HG03139 (cell line): Measurements from ENCODE around the gene BTN3A1.
A peak's percentile ranks its signal among the peaks of the same experiment; 100 is the strongest.
"Not testable (repeated sequence)": the region's sequence is repeated elsewhere in the genome, so short reads cannot be mapped to it uniquely, and the experiment has no call there.

ENCODE experiments used
- ATAC-seq: cut with Tn5 transposase; IDR thresholded peaks from one replicate; pipeline ENCODE4 v1.9.1; 2021; ENCODE audit not compliant: unreplicated experiment

The BTN3A1 gene

DNA sequence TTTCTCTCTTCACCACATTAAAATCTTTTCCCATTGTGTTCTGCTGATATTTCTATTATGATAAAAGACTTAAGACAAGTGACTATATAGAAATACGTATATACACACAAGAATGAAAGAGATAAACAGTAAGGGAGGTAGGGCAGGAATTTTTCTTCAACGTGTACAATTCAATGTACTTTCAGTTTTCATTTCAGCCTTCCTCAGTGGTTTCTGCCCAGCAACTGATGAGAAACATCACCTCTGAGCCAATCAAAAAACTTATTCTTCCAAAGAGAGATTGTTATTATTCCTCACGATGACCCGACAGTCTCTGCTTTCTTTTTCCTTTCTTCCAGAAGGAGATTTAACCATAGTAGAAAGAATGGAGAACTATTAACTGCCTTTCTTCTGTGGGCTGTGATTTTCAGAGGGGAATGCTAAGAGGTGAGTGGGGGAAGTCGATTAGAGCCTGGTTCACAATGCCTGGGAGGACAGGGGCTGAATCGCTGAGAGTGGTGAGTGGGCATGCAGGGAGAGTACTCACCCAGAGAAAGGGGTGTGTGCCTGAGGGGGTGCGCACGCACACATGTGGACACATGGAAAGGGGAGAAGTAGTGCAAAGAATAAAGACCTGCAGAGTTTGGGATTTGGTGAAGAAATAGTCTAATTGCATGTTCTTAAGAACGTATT lies at the start of gene BTN3A1:
Gene BTN3A1, plus strand, starts transcription at position 289 of the 672 bp plus-strand sequence. CDS start 3,289 bp downstream, outside the sequence.
- ATAC-seq = peak; percentile 84

DNA sequence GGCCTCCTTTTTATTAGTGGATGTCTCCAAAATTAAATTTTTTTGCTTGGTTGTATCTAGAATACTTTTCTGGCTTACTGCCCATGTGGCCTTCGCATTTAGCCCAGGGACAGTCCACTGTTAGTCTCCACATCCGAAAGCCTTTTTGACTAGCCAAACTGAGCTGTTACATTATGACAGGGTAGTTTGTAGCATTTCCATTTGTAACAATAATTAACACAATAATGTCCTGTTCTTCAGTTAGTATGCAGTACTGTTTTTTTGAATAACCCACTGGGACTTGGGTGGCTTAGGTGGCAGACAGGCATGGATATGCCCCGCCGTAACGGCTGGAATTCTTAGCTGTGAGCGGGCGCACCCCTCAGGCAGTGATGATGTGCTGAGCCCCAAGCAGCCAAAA lies 49.8 kb upstream of the BTN3A1 start:
- ATAC-seq = no peak

DNA sequence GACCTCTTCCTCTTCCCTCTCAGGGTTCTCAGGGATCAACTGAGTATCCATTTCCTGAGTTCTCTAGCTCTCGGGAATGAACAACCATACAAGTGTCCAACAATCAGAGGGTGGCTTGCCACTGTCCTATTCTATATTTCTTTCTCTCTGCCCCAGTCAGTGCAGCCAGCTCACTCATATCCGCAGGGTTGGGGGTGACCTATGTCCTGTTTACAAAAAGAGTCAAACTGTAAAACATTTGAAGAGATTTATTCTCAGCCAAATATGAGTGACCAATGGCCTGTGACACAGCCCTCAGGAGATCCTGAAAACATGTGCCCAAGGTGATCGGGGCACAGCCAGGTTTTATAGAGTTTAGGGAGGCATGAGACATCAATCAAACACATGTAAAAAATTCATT lies 47.9 kb upstream of the BTN3A1 start:
- no peak for ATAC-seq

GRCh38 chr6:26355366-26355765 lies 46.7 kb upstream of the BTN3A1 start:
- no peak for ATAC-seq

DNA sequence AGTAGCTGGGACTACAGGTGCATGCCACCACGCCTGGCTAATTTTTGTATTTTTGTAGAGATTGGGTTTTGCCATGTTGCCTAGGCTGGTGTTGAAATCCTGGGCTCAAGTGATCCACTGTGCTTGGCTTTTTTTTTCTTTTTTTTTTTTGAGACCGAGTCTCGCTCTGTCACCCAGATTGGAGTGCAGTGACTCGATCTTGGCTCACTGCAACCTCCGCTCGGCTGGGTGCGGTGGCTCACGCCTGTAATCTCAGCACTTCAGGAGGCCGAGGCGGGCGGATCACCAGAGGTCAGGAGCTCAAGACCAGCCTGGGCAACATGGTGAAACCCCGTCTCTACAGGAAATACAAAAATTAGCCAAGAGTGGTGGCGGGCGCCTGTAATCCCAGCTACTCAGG lies 44.5 kb upstream of the BTN3A1 start:
- not testable (repeated sequence) for ATAC-seq

GRCh38 chr6:26358511-26358981 lies 43.5 kb upstream of the BTN3A1 start:
- no peak for ATAC-seq

GRCh38 chr6:26359765-26360164 lies 42.3 kb upstream of the BTN3A1 start:
- ATAC-seq = no peak

- peak; percentile 38 for ATAC-seq
Observed at GRCh38 chr6:26360451-26361416, 41.3 kb upstream of the BTN3A1 start.

GRCh38 chr6:26361544-26361943 lies 40.5 kb upstream of the BTN3A1 start:
- no peak for ATAC-seq

GRCh38 chr6:26362093-26362835 lies 39.8 kb upstream of the BTN3A1 start:
- ATAC-seq = no peak

- ATAC-seq = no peak
Observed at GRCh38 chr6:26362836-26363220, 39.2 kb upstream of the BTN3A1 start.

DNA sequence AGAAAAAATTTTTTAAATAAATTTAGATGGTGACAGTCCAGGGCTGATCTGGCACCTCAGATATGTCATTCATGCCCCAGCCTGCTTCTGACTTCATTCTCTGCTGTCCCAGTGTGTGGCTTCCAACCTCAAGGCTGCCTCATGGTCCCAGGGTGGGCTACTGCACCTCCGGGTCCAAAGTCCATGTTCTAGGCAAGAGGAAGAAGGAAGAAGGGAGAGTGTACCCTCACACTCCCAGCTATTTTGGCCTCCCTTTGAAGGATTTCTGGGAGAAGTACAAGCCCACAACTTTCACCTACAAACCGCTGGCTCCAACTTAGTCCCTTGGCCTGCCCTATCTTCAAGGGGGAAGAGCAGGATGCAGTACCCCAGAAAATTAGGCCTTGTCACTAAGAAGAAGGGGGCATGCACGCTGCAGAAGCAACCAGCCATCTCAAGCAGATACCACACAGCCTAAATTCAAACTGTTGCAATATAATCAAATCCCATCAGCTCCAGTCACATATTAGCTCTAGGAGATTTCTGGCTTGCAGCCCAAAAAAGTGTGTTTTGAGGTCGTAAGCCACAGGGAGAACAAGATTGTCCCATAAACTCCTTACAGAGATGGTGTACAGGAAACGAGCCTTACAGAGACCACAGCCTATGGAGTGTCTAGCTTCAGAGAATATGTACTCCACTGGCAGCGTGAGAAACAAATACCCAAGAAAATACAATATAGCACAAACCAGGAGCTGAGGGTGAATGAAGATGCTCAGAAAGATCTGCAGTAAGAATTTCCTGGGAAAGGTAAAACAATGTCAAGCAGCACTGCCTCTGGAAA lies 38.0 kb upstream of the BTN3A1 start:
- no peak for ATAC-seq

GRCh38 chr6:26365633-26365995 lies 36.5 kb upstream of the BTN3A1 start:
- no peak for ATAC-seq

DNA sequence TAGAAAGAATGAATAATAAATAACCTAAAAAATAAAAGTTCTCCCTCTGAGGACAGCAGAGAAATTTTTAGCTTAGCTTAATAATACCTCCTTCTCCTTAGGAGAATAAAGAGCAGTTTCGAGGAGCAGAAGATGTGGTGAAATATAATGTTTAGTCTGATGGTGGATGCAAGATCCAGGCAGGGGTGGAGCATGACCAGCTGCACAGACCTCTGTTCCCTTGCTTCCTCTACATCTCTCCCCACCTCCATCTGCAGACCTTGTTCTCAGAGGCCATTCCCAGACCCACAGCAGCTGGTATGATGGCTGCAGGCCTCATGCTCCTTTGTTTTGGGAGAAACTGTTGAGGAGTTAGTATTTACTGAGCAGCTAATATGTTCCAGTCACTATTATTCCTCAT lies 35.6 kb upstream of the BTN3A1 start:
- ATAC-seq = no peak

DNA sequence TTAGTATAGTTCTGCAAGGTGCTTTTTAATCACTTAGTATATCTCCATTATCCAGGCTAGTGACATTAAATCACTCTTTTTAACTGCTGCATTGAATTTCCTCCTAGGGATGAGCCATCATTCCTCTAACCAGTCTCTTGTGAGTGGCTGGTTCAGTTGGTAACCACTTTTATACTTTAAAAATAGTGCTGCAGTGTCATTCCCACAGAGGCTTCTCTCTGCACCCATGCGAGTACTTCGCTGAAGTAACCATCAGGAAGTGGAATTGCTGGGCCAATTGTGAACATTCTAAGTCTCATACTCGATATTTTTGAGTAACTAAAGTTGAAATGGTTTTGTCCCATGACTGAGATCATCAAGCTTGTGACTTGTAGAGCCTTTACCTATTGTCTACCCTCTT lies 35.0 kb upstream of the BTN3A1 start:
- no peak for ATAC-seq

DNA sequence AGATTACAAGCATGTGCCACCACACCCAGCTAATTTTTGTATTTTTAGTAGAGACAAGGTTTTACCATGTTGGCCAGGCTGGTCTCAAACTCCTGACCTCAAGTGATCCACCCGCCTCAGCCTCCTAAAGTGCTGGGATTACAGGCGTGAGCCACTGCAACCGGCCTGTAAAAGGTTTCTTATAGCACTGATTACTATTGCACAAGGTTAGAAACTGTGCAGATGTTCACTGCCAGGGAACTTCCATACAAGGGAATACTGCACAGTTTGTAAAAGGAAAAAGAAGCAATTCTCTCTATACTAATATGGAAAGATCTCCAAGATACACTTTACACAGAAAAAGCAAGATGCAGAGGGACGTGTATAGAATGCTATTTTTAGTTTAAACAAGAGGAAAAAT lies 30.3 kb upstream of the BTN3A1 start:
- not testable (repeated sequence) for ATAC-seq

GRCh38 chr6:26372308-26373144 lies 29.5 kb upstream of the BTN3A1 start:
- ATAC-seq = no peak

DNA sequence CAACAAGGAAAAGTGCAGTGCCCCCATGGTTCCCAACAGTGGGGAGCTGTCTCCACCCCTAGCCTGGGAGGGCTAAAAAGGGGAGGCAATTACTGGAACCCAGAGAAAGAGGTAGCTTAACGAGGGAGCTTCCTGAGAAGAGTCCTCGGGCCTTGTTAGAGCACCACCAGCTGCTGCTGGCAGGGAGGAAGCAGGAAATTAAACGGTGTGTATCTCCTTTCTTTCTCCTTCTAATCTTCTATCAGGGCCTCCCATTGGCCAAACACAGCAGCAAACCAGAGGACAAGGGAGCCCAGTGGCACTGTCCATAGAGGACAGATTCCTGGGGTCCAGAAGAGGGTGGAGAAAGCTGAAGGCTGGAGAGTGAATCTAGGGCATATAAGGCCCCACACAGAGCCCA lies 26.8 kb upstream of the BTN3A1 start:
- ATAC-seq = no peak

- ATAC-seq = no peak
Observed at GRCh38 chr6:26377719-26378118, 24.4 kb upstream of the BTN3A1 start.

- ATAC-seq = not testable (repeated sequence)
Observed at GRCh38 chr6:26378143-26378542, 23.9 kb upstream of the BTN3A1 start.
